Keratinocyte (primary cell): Measurements from ENCODE around the gene TMEM9B.

Source experiments
- EZH2 ChIP-seq: IDR thresholded peaks from one replicate; pipeline ENCODE4 v1.6.1; 2012; ENCODE audit warnings: inconsistent platforms, mild to moderate bottlenecking, low read length, moderate library complexity
- TF ChIP-seq, protein P1 (sequence below), 3 experiments: IDR thresholded peaks in 1 of 3; conservative IDR thresholded peaks in 1 of 3; optimal IDR thresholded peaks in 1 of 3; 2 replicates in 2 of 3; 3 replicates in 1 of 3; pipeline versions ENCODE3 to v1.5.1; 2011; ENCODE audit warnings: low read length in 3 of 3, mild to moderate bottlenecking in 3 of 3, moderate library complexity in 2 of 3, control low read depth in 1 of 3, inconsistent platforms in 1 of 3; ENCODE audit not compliant: insufficient read depth in 2 of 3; ENCODE audit errors: extremely low read depth in 1 of 3

DNA sequence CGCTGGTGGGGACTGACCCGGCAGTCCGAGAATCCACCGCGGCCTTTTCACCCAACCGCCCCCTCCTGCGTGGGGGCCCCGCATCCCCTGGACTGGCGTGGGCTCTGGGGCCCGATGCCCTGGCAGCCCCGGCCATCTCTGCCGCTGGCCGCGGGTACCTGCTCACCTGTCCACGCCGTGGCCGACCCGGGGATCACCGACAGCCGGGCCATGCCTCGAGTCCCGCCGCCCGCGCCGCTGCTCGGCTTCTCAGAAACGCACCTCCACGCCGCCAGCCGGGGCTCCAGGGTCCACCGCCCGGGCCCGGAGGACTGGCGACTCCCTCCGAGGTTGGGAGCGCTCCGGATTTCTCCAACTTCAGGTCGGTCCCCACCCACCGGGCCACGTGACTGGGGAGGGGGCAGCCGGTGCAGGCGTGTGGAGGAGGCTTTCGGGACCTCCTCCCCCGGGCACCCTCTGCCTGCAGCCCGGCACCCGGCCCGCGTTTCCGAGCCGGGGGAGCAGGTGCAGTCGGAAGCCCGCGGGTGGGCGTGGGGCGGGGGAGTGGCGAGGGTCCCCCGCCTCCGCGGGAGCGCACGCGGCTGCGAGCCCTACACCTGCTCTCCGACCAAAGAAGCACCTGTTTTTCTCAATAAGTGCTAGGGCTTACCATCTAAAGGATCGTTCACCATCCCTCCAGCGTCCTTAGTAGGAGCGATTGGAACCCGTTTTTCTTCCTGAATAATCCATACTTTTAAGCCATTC, 40.1 kb upstream of the TMEM9B start:
- TF ChIP-seq, protein P1, sequence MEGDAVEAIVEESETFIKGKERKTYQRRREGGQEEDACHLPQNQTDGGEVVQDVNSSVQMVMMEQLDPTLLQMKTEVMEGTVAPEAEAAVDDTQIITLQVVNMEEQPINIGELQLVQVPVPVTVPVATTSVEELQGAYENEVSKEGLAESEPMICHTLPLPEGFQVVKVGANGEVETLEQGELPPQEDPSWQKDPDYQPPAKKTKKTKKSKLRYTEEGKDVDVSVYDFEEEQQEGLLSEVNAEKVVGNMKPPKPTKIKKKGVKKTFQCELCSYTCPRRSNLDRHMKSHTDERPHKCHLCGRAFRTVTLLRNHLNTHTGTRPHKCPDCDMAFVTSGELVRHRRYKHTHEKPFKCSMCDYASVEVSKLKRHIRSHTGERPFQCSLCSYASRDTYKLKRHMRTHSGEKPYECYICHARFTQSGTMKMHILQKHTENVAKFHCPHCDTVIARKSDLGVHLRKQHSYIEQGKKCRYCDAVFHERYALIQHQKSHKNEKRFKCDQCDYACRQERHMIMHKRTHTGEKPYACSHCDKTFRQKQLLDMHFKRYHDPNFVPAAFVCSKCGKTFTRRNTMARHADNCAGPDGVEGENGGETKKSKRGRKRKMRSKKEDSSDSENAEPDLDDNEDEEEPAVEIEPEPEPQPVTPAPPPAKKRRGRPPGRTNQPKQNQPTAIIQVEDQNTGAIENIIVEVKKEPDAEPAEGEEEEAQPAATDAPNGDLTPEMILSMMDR (optimal IDR thresholded peaks at IDR 0.05 in 1 of 3, IDR thresholded peaks at IDR 0.05 in 1 of 3, conservative IDR thresholded peaks at IDR 0.05 in 1 of 3; ENCODE audit: extremely low read depth in 1 of 3, insufficient read depth in 2 of 3, low read length in 3 of 3), result no peak
- peak; percentile 35 for TF ChIP-seq EZH2
